Activated CD8-positive, alpha-beta memory T cell treated with anti-CD3 and anti-CD28 coated beads, Interleukin-2, amount 50 U/mL, for 1 hour (primary cell): ENCODE measurements around the gene MYBBP1A.

Experiments
- DNase-seq: peaks from one replicate; pipeline ENCODE4 v3.0.0-alpha.2; 2020; ENCODE audit errors: extremely low read depth

MYBBP1A gene

GRCh38 chr17:4566785-4567184 is 11.6 kb upstream of the MYBBP1A start:
- DNase-seq = no peak

DNA sequence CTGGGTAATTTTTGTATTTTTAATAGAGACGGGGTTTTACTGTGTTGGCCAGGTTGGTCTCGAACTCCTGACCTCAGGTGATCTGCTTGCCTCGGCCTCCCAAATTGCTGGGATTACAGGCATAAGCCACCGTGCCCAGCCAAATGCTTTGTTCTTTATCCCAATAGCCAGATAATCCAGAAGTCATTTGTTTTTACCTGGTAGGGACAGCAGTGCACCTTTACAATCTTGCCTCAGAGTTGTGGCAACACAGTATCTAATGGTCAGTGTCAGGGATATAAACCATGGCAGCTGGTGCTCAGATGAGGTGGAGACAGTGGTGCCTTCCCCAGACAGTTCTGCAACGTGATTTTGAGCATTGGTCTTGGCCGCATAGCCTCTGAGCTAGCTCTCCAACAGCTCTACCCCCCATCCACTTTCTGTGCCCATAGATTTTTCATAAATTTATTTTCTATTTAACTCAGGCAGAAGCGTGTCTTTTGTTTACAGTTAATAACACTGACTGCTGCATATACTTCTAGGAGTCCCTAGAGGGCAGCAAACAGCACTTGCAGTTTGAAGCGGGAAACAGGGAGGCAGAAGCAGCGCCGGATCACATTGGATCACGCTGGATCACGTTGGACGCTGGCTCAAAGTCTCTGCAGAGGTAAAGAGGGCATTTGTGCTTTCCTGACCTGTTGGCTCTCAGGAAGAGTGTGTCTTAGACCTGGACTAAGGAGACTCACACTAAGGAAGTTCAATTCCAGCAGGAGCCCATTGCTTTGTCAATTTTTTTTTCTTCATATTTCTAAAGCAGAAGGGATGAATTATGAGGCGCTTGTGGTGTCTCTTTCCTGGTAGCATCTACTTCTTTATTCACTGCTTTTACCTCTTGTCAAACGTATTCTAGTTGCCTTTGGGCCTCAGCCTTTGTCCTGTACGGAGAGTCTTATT is 10.3 kb upstream of the MYBBP1A start:
- DNase-seq = no peak

- no peak for DNase-seq
Measured at GRCh38 chr17:4562015-4562969, 7.1 kb upstream of the MYBBP1A start.

GRCh38 chr17:4560837-4561256 is 5.7 kb upstream of the MYBBP1A start:
- DNase-seq = no peak

- DNase-seq = no peak
Measured at GRCh38 chr17:4560421-4560820, 5.2 kb upstream of the MYBBP1A start, which contains the start of gene GGT6. TSS of gene GGT6 (minus strand) at chr17:4560577. CDS start at chr17:4560521, 56 bp downstream.

DNA sequence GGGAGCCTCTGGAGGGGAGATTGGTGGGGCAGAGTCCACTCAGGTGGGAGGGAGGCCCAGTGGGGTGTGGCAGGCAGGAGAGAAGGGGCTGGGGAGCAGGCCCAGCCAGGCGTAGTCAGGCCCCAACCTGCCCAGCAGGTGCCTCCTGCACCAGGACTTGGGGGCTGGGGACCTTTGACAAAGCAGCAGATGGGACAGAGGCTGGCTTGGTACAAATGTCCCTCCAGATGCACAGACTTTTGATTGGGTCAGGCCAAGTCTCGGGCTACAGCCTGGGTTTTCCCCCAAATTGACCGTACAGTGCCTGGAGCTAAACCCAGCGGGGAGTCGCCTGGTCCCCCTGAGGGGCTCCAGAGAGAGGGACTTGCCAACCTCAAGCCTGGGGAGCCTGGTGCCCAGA is 4.8 kb upstream of the MYBBP1A start:
- no peak for DNase-seq

DNA sequence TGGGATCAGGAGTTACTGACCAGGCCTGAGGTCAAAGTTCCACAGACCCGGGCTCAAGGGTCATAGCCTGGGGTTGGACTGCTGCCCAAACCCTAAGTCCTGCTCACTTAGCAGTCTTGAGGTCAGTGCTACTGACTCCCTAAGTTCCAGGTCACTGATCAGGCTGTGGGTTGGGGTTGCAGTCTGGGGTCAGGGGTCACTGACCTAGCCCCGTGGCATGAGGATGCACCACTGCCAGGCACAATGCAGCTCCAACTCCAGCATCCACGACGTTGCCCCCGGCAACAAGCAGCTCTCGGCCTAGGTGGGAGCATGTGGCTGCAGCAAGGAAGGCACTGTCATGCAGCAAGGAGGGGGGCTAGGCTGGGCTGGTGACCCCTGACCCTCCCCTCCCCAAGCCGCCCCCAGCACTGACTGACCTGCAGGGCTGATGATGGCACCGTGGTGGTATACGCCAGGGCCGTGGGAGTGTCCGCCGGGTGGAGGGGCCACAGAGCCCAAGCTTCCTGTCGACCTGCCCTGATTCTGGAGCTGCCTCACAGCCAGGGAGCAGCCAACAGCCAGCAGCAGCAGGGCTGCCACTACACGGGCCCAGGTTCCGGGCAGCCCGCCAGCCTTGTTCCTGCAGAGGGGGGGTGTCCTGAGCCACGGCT is 4.1 kb upstream of the MYBBP1A start:
- no peak for DNase-seq

- DNase-seq = no peak
Measured at GRCh38 chr17:4558347-4558971, 3.3 kb upstream of the MYBBP1A start.

- DNase-seq = no peak
Measured at GRCh38 chr17:4557626-4558346, 2.6 kb upstream of the MYBBP1A start.

DNA sequence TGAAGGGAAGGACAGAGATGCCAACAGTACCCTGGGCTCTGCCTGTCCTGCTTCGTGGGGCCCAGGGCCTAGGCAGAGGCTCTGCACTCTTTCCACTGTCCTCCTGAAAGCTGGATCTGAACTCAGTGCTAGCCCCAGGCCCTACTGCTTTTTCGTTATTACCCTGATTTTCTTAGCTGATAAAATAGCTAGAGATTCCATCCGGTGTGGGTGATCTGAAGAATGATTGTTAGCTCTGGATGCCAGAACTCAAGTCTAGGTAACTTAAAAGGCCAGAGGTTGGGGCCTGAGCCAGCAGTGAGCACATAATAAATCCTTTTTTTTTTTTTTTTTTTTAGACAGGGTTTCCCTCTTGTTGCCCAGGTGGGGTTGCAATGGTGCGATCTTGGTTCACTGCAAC is 1.8 kb upstream of the MYBBP1A start:
- DNase-seq = no peak

GRCh38 chr17:4555873-4556759 is 932 bp upstream of the MYBBP1A start:
- DNase-seq = no peak

GRCh38 chr17:4554441-4554996 is 665 bp downstream of the MYBBP1A start:
- DNase-seq = no peak

DNA sequence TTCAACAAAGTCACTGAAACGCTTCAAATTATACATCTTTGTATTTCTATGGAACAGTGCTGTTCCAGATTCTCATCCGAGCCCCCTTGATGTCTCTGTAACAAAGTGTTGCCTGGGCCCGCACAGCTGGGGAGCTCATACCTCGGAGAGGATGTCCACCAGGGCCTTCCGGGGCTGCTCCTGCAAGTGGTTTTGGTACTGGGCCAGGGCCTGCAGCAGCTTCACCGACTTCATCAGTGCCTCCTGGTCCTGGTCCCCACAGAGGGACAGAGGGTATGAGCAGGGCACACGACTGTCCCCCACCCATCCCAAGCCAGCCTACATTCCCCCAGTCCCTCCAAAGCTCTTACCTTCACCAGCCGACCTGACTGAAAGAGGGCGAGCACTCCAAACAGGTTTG is 1.5 kb downstream of the MYBBP1A start:
- DNase-seq = no peak

DNA sequence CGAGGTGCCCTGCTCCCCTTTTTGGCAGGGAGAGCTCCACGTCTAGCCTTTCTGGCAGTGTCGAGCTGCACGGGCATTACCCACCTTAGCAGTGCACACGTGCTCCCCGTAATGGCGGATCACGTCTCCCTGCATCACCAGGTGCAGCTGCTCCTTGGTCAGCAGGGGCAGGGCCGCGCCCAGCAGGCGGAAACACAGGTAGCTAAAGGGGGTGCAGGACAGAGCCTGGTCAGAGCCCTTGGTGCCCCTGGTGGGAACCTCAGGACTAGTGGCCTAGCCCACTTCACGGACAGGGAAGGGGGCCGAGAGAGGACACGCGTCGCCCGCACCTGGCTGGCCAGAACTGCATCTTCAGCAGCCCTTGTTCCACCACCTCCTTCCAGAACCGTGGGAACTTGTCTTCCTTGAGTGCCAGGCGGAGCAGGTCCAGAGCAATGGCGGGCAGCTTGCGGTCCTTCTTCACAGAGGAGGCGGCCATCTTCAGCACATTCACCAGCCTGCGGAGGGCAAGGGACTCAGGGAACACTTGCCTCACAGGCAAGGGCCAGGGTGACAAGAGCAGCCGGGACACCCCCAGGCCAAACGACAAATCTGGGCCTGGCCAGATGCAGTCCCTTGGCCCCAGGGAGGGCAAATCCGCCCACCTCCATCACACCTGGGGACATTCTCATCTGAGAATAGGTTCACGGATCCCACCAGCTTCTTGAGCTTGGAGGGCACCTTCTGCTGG is 3.2 kb downstream of the MYBBP1A start:
- DNase-seq = no peak

DNA sequence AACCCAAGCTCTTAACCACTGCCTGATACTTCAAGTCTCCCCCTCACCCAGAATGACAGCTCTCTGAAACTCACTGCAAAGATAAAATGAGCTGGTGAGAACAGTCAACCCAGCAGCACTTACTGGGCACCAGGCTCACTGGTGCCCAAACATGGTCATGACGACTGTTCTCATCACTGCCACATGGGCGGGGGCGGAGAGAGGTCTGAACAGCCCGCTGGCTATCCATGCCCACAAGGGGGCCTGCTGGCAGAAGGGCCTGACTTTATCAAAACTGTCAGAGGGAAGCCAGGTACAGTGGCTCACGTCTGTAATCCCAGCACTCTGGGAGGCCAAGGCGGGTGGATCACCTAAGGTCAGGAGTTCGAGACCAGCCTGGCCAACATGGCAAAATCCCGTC is 4.0 kb downstream of the MYBBP1A start:
- no peak for DNase-seq

GRCh38 chr17:4550534-4551039 is 4.6 kb downstream of the MYBBP1A start:
- DNase-seq = no peak

DNA sequence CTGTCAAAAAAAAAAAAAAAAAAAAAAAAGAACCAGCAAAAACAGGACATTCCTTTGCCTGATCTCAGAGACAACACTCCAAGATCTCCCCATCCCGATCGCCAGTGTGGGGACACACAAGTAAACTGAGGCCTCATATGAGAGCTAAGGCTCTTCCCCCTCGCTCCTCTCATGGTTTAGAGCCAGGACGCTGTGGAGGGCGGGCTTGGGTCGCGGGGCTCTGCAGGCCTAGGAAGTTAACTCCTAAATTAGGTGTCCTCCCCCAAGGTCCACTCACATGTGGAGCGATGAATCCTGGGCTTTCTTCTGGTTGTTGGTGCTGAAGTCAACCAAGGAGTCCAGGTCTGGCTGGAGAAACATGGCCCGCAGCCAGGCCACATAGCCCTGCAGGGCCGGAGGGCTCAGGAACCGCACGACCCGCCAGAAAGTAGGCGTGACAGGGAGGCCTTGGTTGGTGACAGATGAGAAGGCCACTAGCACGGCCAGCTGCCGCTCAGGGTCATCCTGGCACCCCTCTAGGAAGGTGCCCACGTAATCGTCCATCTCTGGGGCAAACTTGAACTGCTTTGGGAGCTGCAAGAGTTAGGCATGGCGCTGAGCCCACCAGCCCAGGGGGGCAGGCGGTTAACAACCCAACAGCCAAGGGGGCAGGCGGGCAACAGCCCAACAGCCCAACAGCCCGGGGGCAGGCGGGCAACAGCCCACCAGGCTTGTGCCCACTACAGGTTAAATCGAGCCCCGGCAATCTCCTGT is 5.2 kb downstream of the MYBBP1A start:
- DNase-seq = no peak
